GM12865 (cell line): ENCODE results near the gene DLG2.

Source experiments
- DNase-seq: peaks from one replicate; pipeline ENCODE4 v3.0.0; 2010; ENCODE audit warnings: low read depth
- H3K4me3 ChIP-seq: 2 replicates; pipeline ENCODE4 v1.5.1; 2011; ENCODE audit warnings: mild to moderate bottlenecking, low read depth, low read length, control low read depth
- TF ChIP-seq, protein P1 (sequence below): IDR thresholded peaks from 2 replicates; pipeline ENCODE4 v1.5.1; 2011; ENCODE audit warnings: low read length, control low read depth, low read depth, inconsistent platforms; ENCODE audit not compliant: insufficient read depth; ENCODE audit errors: missing control alignments

The DLG2 gene

DNA sequence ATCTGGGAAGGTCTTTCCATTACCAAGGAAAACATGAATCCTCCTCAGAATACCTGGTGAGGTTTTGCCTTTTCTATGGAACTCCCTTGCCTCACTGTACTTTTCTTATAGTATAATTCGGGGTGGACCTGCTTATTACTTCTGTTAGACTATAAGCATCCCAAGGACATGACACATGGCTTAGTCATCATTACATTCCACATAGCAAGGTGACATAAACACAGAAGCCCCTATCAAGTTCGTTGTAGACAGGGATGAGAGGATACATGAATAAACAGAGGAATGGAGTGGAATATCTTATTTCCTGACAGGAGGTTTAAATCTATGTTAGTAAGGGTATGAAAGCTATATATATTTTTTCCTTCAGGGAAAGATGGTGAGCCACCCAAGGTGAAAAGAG is 1808.8 kb downstream of the DLG2 start:
- no peak overlapping the region for H3K4me3 ChIP-seq
- no peak for DNase-seq
- TF ChIP-seq, protein P1, sequence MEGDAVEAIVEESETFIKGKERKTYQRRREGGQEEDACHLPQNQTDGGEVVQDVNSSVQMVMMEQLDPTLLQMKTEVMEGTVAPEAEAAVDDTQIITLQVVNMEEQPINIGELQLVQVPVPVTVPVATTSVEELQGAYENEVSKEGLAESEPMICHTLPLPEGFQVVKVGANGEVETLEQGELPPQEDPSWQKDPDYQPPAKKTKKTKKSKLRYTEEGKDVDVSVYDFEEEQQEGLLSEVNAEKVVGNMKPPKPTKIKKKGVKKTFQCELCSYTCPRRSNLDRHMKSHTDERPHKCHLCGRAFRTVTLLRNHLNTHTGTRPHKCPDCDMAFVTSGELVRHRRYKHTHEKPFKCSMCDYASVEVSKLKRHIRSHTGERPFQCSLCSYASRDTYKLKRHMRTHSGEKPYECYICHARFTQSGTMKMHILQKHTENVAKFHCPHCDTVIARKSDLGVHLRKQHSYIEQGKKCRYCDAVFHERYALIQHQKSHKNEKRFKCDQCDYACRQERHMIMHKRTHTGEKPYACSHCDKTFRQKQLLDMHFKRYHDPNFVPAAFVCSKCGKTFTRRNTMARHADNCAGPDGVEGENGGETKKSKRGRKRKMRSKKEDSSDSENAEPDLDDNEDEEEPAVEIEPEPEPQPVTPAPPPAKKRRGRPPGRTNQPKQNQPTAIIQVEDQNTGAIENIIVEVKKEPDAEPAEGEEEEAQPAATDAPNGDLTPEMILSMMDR, result no peak

DNA sequence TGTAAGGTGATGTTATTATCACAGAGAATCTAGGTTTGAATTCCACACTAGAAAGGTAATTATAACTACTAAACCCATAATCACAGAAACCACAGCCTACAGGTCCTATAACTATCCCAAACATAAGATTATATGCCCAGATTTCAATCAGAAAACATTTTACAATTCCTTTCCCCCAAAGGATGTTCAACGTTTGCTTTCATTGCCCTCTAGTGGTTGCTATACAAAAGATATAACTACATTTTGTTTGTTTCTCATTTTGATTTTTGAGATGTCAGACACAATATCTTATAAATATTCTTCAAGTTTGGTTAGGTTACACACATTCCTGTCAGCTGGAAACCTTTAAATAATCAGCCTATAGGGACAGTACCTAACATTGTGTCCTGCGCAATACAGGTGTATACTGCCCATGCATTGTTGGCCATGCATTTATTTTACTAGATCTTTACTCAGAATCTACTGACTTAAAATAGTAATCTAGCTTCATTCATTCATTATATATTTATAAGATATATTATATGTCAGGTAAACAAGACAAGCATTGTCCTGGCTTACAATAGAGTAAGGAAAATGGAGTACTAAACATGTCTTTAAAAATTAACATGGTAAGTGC is 1810.5 kb downstream of the DLG2 start:
- peak; percentile 19 for DNase-seq
- TF ChIP-seq, protein P1, result peak; percentile 45
- H3K4me3 ChIP-seq, result no peak overlapping the region

DNA sequence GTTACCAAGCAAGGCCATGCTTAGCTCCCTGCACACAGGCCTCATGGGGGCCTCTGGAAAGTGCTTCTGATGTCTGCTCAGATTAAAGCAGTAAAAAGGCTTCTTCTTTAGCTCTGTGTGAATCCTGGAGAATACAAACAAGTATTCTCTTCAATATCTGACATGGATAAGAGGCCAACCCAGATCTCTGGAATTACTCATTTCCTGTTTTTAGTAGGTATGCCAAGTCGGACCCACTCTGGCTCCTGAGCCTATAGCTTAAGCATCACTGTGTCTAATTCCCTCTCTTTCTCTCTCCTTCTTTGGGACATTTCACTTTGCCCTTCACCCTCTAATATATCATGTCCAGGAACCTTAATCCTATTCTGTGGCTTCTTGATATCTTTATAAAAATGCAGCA is 1811.4 kb downstream of the DLG2 start:
- no peak for DNase-seq
- TF ChIP-seq, protein P1, result no peak
- no peak overlapping the region for H3K4me3 ChIP-seq

DNA sequence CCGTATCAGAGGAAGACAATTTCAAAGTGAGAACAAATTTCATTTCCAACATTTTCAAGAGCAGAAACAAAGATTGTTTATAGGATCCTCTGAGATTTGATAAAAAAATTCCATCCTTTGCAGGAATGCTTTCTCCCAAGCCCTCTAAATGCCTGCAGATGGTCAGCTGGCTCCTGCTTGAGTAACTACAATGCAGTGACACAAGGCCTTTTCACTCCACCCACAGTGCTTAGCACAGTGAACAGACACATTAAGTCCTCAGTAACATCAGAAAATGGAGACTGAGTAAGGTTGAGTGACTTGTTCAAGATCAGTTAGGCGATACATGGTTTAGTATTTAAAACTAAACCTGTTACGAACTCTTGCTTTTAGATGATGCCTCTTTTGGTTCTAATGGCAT is 1813.8 kb downstream of the DLG2 start:
- TF ChIP-seq, protein P1, result no peak
- no peak overlapping the region for H3K4me3 ChIP-seq
- no peak for DNase-seq

DNA sequence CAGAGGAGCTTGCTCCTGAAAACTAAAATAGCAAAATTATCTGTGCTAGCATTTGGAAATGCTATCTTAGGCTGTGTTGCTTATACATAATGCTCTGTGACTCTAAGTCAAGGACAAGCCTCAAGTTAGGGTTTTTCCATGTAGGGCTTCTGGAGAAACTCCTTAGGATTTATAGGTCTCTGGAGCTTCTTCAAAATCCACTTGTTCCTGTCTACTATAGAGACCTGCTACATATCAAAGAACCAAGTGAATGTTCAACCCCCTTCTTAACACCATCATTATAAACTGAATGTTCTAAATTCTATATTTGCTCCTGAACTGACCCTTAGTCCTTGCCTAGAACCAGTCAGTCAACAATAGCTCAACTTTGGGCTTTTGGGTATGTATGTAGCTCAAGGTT is 1817.9 kb downstream of the DLG2 start:
- TF ChIP-seq, protein P1, result no peak
- no peak for DNase-seq
- H3K4me3 ChIP-seq, result no peak overlapping the region

DNA sequence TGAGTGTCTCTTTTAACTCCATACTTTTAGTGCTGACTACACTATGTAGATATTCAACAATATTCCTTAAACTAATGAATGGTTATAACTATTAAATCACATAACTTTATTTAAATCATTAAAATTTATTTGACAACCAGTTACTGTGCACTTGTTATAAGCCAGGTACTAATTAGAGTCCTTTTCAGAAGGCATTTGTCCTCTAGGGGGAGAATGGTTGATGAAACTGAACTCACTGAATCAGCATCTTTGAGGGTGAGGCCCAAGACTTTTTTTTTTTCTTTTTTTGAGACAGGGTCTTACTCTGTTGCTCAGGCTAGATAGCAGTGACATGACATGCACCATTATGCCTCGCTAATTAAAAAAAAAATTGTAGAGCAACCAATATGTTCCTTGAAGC is 1825.3 kb downstream of the DLG2 start:
- TF ChIP-seq, protein P1, result peak; percentile 15
- DNase-seq, result no peak
- no peak overlapping the region for H3K4me3 ChIP-seq

DNA sequence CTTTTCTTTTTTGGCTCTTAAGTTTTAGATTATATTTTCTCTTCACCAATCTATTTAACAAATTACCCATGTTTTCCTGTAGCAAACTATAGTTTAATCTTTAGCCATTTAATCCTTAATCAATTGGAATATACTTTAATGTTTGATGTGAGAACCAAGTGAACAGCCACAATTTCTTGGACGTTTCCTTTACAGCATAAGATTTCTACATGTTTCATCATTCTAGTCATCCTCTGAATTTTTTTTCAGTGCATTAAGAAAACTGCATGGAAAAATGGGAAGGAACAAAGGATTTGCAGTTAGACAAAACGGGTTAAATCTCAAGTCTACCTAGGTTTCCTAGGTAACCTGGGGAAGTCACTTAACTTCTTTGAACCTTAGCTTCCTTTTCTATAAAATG is 1833.8 kb downstream of the DLG2 start:
- no peak for DNase-seq
- no peak overlapping the region for H3K4me3 ChIP-seq
- TF ChIP-seq, protein P1, result no peak
